Smooth muscle cell (in vitro differentiated cells): ENCODE measurements around the gene PSMA7. TPM values are rescaled to one million over a fixed set of nuclear protein-coding genes. Genes with fewer than 3 reads are reported as not detected.

Experiments
- DNase-seq: peaks from one replicate; lab custom pipeline; 2025; ENCODE audit not compliant: unreplicated experiment; lab: John Stamatoyannopoulos, UW
- H2AFZ ChIP-seq: fragments of 200-600 bp; sonication (generic); 2 replicates; pipeline ENCODE4 v1.6.0; 2016; ENCODE audit warnings: antibody characterized with exemption, low read depth, mild to moderate bottlenecking
- H3F3A ChIP-seq: fragments of 200-600 bp; sonication (generic); 2 replicates; pipeline ENCODE4 v1.6.0; 2017; ENCODE audit warnings: antibody characterized with exemption, low read depth
- H3K27ac ChIP-seq: fragments of 200-600 bp; sonication (generic); 2 replicates; pipeline ENCODE4 v1.5.1; 2016; ENCODE audit warnings: low read depth, mild to moderate bottlenecking
- H3K27me3 ChIP-seq: fragments of 200-600 bp; sonication (generic); 2 replicates; pipeline ENCODE4 v1.6.1; 2016; ENCODE audit warnings: low read depth, mild to moderate bottlenecking
- H3K36me3 ChIP-seq: fragments of 200-600 bp; sonication (generic); 2 replicates; pipeline ENCODE4 v1.5.1; 2016; ENCODE audit warnings: low read depth
- H3K4me1 ChIP-seq: fragments of 200-600 bp; sonication (generic); 2 replicates; pipeline ENCODE4 v1.5.1; 2016; ENCODE audit warnings: low read depth
- H3K4me2 ChIP-seq: fragments of 200-600 bp; sonication (generic); 2 replicates; pipeline ENCODE4 v1.6.0; 2016; ENCODE audit warnings: mild to moderate bottlenecking
- H3K4me3 ChIP-seq: fragments of 200-600 bp; sonication (generic); 2 replicates; pipeline ENCODE4 v1.5.1; 2016; ENCODE audit warnings: mild to moderate bottlenecking
- H3K79me2 ChIP-seq: fragments of 200-600 bp; sonication (generic); 2 replicates; pipeline ENCODE4 v1.6.0; 2016; ENCODE audit warnings: low read depth, mild to moderate bottlenecking
- H3K9ac ChIP-seq: fragments of 200-600 bp; sonication (generic); 2 replicates; pipeline ENCODE4 v1.6.0; 2016; ENCODE audit warnings: low read depth
- H3K9me3 ChIP-seq: fragments of 200-600 bp; sonication (generic); replicated peaks from 2 replicates; pipeline ENCODE4 v1.5.1; 2016; ENCODE audit warnings: low read depth
- H4K20me1 ChIP-seq: fragments of 200-600 bp; sonication (generic); 2 replicates; pipeline ENCODE4 v1.6.0; 2016; ENCODE audit warnings: low read depth
- WGBS: methylation state at CpG from one replicate; pipeline ENCODE4 v1.1.7; 2016; ENCODE audit warnings: low lambda C conversion rate; 5-methylcytosine and 5-hydroxymethylcytosine counted together
- polyA plus RNA-seq: library from polyadenylated mRNA; unstranded; fragments of >200 nt; fragmentation: Nextera tagmentation; extraction: Ambion mirVana; gene quantifications from 2 replicates; pipeline ENCODE4 v1.2.1, GENCODE V29; 2016
- total RNA-seq: library from RNA; depleted of rRNA; stranded (reverse); fragments of >200 nt; gene quantifications from 2 replicates; pipeline ENCODE4 v1.2.3, GENCODE V29; 2014
- TF ChIP-seq, protein P1 (sequence below): fragments of 200-600 bp; sonication (generic); IDR thresholded peaks from 2 replicates; pipeline ENCODE4 v1.5.1; 2017; ENCODE audit warnings: borderline replicate concordance, mild to moderate bottlenecking, antibody characterized with exemption; ENCODE audit not compliant: insufficient read depth, poor library complexity, severe bottlenecking

Gene PSMA7
- total and polyA plus RNA-seq, 2 experiments from 2014 or later = 297 to 473 TPM

GRCh38 chr20:62123450-62124118 lies 19.6 kb downstream of the PSMA7 start:
- H3K27ac ChIP-seq = peak overlapping the region; percentile 51
- TF ChIP-seq, protein P1, sequence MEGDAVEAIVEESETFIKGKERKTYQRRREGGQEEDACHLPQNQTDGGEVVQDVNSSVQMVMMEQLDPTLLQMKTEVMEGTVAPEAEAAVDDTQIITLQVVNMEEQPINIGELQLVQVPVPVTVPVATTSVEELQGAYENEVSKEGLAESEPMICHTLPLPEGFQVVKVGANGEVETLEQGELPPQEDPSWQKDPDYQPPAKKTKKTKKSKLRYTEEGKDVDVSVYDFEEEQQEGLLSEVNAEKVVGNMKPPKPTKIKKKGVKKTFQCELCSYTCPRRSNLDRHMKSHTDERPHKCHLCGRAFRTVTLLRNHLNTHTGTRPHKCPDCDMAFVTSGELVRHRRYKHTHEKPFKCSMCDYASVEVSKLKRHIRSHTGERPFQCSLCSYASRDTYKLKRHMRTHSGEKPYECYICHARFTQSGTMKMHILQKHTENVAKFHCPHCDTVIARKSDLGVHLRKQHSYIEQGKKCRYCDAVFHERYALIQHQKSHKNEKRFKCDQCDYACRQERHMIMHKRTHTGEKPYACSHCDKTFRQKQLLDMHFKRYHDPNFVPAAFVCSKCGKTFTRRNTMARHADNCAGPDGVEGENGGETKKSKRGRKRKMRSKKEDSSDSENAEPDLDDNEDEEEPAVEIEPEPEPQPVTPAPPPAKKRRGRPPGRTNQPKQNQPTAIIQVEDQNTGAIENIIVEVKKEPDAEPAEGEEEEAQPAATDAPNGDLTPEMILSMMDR = peak; percentile 6
- H4K20me1 ChIP-seq = peaks cover 54% of the 10 kb centered on the region
- H3K4me1 ChIP-seq = peaks cover 10% of the 10 kb centered on the region
- no peak overlapping the region for H2AFZ ChIP-seq
- 26% methylated on average over 19 of the region's 19 CpGs for WGBS
- peak overlapping the region; percentile 77 for H3K9ac ChIP-seq
- H3K4me3 ChIP-seq = peak overlapping the region; percentile 89
- no peaks in the 10 kb centered on the region for H3K27me3 ChIP-seq
- H3K9me3 ChIP-seq = no peaks in the 10 kb centered on the region
- H3K79me2 ChIP-seq = peaks cover 23% of the 10 kb centered on the region
- no peaks in the 10 kb centered on the region for H3K36me3 ChIP-seq
- peak overlapping the region; percentile 97 for H3K4me2 ChIP-seq
- H3F3A ChIP-seq = no peaks in the 10 kb centered on the region
- no peak for DNase-seq

- Histone ChIP-seq H3K4me3 (peak overlapping the region; percentile 89), H2AFZ (peak overlapping the region; percentile 37), H3K9me3 (no peaks in the 10 kb centered on the region), H3K79me2 (peaks cover 23% of the 10 kb centered on the region), H3K9ac (peak overlapping the region; percentile 77), H3K27ac (peak overlapping the region; percentile 51), H3K4me2 (peak overlapping the region; percentile 97), H4K20me1 (peaks cover 47% of the 10 kb centered on the region), H3K27me3 (no peaks in the 10 kb centered on the region), H3K36me3 (no peaks in the 10 kb centered on the region), H3K4me1 (peaks cover 13% of the 10 kb centered on the region), H3F3A (no peaks in the 10 kb centered on the region)
- under 1% methylated on average over 38 of the region's 77 CpGs for WGBS
- peak; percentile 33 for DNase-seq
- TF ChIP-seq, protein P1 = no peak
Measured at GRCh38 chr20:62122654-62123449, 20.3 kb downstream of the PSMA7 start.

- peaks cover 39% of the 10 kb centered on the region for H4K20me1 ChIP-seq
- no peaks in the 10 kb centered on the region for H3K36me3 ChIP-seq
- H3K27me3 ChIP-seq = no peaks in the 10 kb centered on the region
- H2AFZ ChIP-seq = peak within 1 kb of the TSS; percentile 79
- H3K79me2 ChIP-seq = peaks cover 23% of the 10 kb centered on the region
- TF ChIP-seq, protein P1 = no peak
- peak within 1 kb of the TSS; percentile 77 for H3K9ac ChIP-seq
- WGBS = 1% methylated on average over 40 of the region's 124 CpGs
- DNase-seq = peak; percentile 96
- H3F3A ChIP-seq = no peaks in the 10 kb centered on the region
- H3K4me1 ChIP-seq = peaks cover 16% of the 10 kb centered on the region
- H3K9me3 ChIP-seq = no peaks in the 10 kb centered on the region
- H3K4me3 ChIP-seq = peak within 1 kb of the TSS; percentile 89
- peak within 1 kb of the TSS; percentile 76 for H3K27ac ChIP-seq
- peak within 1 kb of the TSS; percentile 97 for H3K4me2 ChIP-seq
Measured at GRCh38 chr20:62121776-62122653, 21.2 kb downstream of the PSMA7 start, which contains the start of gene LSM14B. Gene LSM14B (plus strand): TSS chr20:62122475. CDS start chr20:62122667, 192 bp downstream.
